ENCODE results near the gene REV3L.
"Not testable (repeated sequence)": the region's sequence is repeated elsewhere in the genome, so short reads cannot be mapped to it uniquely, and the experiment has no call there.

Gene REV3L

DNA sequence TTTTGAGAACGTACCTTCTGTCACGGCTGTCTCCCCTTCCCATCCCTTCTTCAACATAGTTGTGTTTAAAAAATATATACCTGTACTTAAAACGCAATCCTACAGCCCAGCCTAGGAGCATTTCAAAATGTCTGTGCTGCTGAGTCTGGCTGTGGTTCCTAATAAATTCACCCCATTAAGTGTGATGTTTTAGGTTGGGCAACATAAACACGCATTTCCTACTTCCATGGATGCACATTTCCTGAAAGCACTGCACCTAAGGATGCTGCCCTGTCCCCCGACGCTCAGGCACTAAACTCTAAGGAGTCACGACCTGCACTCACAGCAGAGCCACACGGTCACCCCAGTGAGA lies 1.2 kb downstream of the REV3L start:
- H3K27ac ChIP-seq = peak overlapping the region; percentile 96
- no peak for TF ChIP-seq ZFX (IDR thresholded peaks at IDR 0.05; ENCODE audit: borderline replicate concordance)
- TF ChIP-seq, protein P1, sequence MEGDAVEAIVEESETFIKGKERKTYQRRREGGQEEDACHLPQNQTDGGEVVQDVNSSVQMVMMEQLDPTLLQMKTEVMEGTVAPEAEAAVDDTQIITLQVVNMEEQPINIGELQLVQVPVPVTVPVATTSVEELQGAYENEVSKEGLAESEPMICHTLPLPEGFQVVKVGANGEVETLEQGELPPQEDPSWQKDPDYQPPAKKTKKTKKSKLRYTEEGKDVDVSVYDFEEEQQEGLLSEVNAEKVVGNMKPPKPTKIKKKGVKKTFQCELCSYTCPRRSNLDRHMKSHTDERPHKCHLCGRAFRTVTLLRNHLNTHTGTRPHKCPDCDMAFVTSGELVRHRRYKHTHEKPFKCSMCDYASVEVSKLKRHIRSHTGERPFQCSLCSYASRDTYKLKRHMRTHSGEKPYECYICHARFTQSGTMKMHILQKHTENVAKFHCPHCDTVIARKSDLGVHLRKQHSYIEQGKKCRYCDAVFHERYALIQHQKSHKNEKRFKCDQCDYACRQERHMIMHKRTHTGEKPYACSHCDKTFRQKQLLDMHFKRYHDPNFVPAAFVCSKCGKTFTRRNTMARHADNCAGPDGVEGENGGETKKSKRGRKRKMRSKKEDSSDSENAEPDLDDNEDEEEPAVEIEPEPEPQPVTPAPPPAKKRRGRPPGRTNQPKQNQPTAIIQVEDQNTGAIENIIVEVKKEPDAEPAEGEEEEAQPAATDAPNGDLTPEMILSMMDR (IDR thresholded peaks at IDR 0.05) = no peak

DNA sequence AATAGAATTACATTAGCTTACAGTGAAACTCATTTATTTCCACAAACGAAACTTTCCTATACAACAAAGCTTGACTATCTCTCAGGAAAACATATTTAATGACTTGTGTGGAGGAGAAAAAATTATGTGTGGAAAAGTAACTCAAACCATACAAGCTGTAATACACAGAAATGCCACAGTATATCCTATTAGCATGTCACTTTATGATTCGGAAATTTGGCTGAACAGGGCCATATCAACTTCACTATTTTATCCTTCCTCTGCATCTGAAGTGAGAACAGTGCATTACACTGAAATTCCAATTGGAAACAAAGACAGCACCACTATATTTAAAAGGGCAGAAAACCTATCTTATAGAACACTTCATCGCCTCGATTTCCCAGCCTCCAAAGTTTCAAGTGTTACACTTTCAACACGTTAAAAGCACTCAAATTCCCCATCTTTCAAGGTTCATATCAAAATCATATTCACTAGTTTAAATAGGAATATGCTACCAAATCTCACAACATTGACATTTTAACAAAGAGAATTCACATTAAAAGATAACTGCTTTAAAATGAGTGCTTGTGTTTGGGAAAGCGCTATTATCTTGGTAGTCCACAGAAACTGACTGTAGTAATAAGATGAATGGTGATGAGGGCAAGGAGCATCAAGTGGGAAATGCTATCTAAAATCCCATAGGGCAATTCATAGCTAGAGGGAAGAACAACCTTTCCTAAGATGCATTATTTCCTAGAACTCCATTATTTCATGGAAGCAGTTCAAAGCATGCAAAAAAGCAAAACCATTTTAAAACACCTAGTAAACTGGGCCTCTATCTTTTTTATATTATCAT lies 1.8 kb downstream of the REV3L start:
- TF ChIP-seq, protein P1 (IDR thresholded peaks at IDR 0.05) = no peak
- no peak for TF ChIP-seq ZFX (IDR thresholded peaks at IDR 0.05; ENCODE audit: borderline replicate concordance)
- peak overlapping the region; percentile 96; the same call in 1 of the 2 replicates for H3K27ac ChIP-seq

DNA sequence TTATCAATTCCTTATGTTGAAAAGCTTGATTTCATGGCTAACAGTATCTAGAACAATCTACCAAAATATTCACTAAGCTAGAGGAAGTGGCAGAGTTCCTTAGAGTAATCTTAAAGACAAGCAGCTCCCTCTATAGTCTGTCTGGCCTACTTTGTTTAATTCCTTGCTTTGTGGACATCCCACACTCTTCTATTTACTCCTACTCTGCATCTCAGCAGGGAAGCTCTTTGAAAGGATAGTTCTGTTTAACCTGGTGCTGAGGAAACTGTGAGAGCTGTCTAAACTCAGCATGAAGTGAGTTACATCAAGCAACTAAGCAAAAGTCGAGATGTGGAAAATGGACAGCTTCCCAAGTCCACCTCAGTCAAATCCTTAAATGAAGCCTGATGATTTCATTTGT lies 4.3 kb downstream of the REV3L start:
- TF ChIP-seq ZFX (IDR thresholded peaks at IDR 0.05; ENCODE audit: borderline replicate concordance) = no peak
- TF ChIP-seq, protein P1 (IDR thresholded peaks at IDR 0.05) = peak; percentile 61
- no peak overlapping the region for H3K27ac ChIP-seq

DNA sequence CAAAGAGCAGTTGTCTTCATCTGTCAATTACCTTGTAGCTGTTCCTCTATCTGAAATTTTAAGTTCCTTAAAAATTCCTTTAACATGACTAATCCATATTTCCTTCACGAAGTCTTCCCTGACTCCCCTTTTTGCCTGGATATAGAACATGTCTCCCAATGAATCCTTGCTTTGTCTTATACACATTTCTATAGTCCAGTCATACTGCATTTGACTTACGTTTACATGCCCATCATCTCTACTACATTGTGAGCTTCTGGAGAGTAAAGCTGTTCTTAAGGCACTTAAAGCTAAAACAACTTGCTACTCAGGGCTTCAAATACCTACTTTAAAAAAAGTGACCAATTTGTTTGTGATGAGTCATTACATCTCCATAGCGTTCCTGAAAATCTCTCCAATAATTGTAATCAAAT lies 4.9 kb downstream of the REV3L start:
- no peak overlapping the region for H3K27ac ChIP-seq

DNA sequence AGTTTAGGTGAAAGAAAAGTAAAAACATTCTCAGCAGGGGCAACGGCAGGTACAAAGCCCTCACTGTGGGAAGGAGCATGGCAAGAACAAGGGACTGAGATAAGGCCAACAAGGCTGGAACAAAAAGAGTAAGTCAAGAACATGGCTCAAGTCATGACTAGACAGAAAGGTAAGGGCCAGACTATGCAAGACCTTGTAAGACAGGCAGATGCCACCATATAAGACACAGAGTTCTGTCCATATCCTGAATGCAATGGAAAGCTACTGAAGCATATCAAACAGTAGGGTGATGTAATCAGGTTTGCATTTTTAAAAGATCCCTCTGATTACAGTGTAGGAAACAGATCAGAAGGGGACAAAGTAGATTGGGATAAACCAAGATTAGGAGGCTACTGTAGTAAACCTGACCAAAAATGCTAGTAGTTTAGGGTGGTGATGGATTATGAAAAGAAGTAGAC lies 5.5 kb downstream of the REV3L start:
- no peak overlapping the region for H3K27ac ChIP-seq
- TF ChIP-seq ZFX (IDR thresholded peaks at IDR 0.05; ENCODE audit: borderline replicate concordance) = no peak
- TF ChIP-seq, protein P1 (IDR thresholded peaks at IDR 0.05) = no peak

More for the DNA sequence above, 4.9 kb downstream of the REV3L start:
- TF ChIP-seq, protein P1 (IDR thresholded peaks at IDR 0.05) = no peak
- TF ChIP-seq ZFX (IDR thresholded peaks at IDR 0.05; ENCODE audit: borderline replicate concordance) = no peak

DNA sequence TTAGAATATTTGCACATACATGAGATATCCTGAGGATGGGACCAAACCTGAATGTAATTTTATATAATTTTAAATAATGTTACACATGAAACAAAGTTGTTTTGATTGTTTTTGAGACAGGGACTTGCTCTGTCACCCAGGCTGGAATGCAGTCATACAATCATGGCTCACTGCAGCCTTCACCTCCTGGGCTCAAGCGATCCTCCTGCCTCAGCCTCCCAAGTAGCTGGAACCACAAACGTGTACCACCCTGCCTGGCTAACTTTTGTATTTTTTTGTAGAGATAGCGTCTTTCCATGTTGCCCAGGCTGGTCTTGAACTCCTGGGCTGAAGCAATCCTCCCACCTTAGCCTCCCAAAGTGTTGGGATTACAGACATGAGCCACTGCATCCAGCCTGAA lies 7.0 kb downstream of the REV3L start:
- not testable (repeated sequence) for H3K27ac ChIP-seq

DNA sequence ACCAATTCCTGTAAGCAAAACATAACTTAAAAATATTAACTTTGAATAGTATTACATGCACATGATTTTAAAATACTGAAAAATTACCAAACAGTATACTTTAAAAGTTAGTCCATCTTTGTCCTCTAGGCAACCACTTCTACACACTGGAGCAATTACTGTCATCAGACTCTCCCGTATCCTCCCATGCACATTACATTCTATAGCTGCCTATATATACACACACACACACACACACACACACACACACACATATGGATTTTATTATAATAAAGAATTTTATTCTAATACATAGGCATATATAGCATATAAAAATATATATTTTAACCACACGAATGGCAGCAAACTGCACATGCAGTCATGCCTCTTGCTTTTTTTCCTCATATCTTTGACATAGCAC lies 8.2 kb downstream of the REV3L start:
- no peak overlapping the region for H3K27ac ChIP-seq
- no peak for TF ChIP-seq ZFX (IDR thresholded peaks at IDR 0.05; ENCODE audit: borderline replicate concordance)
- TF ChIP-seq, protein P1 (IDR thresholded peaks at IDR 0.05) = no peak
